Ovary (tissue), 3 donors: ENCODE measurements around the gene LOC128125822.

Source experiments
- EP300 ChIP-seq: sonication (generic); formaldehyde crosslinking; IDR thresholded peaks from one replicate; pipeline ENCODE4 v1.6.1; 2017; ENCODE audit warnings: antibody characterized with exemption
- POLR2A ChIP-seq: fragments of 450-650 bp; IDR thresholded peaks from one replicate; pipeline ENCODE4 v1.6.1; 2017; ENCODE audit warnings: antibody characterized with exemption, mild to moderate bottlenecking, moderate library complexity
- TF ChIP-seq, protein P1 (sequence below), 3 donors: fragments of 450-650 bp in 2 of 3; fragments of 200-600 bp in 1 of 3; IDR thresholded peaks; one replicate each; pipeline versions ENCODE4 v1.5.1 to v1.8.0; 2016 to 2022; ENCODE audit warnings: antibody characterized with exemption in 3 of 3, mild to moderate bottlenecking in 1 of 3
- donor health status: DM: no; HTN: no; CAD: no.

DNA sequence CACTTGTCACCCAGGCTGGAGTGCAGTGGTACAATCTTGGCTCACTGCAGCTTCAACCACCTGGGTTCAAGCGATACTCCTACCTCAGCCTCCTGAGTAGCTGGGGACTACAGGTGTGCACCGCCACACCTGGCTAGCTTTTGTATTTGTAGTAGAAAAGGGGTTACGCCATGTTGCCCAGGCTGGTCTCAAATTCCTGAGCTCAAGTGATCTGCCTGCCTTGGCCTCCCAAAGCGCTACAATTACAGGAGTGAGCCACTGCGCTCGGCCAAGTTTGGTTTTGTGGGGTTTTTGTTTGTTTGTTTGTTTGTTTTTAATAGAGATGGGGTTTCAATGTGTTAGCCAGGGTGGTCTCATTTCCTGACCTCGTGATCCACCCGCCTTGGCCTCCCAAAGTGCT, 12.3 kb downstream of the LOC128125822 start:
- TF ChIP-seq, protein P1, sequence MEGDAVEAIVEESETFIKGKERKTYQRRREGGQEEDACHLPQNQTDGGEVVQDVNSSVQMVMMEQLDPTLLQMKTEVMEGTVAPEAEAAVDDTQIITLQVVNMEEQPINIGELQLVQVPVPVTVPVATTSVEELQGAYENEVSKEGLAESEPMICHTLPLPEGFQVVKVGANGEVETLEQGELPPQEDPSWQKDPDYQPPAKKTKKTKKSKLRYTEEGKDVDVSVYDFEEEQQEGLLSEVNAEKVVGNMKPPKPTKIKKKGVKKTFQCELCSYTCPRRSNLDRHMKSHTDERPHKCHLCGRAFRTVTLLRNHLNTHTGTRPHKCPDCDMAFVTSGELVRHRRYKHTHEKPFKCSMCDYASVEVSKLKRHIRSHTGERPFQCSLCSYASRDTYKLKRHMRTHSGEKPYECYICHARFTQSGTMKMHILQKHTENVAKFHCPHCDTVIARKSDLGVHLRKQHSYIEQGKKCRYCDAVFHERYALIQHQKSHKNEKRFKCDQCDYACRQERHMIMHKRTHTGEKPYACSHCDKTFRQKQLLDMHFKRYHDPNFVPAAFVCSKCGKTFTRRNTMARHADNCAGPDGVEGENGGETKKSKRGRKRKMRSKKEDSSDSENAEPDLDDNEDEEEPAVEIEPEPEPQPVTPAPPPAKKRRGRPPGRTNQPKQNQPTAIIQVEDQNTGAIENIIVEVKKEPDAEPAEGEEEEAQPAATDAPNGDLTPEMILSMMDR (IDR thresholded peaks at IDR 0.05) = no peak
- TF ChIP-seq POLR2A (no peak), EP300 (no peak)
